HepG2 (cell line): ENCODE measurements around the gene SH2D3A. TPM values are rescaled to one million over a fixed set of nuclear protein-coding genes. Genes with fewer than 3 reads are reported as not detected.

Experiments used
- ATAD3A ChIP-seq: sonication (generic); formaldehyde crosslinking; IDR thresholded peaks from 2 replicates; pipeline ENCODE4 v1.4.0; 2020; ENCODE audit warnings: missing genetic modification reagents
- CREM ChIP-seq, 2 experiments: sonication (generic) in 1 of 2; formaldehyde crosslinking in 1 of 2; IDR thresholded peaks; 2 replicates each; pipeline versions ENCODE4 v1.4.0 to v1.6.1; 2016 to 2020; ENCODE audit warnings: antibody characterized with exemption in 1 of 2, mild to moderate bottlenecking in 1 of 2, missing genetic modification reagents in 1 of 2
- EED ChIP-seq: sonication (generic); formaldehyde crosslinking; IDR thresholded peaks from 2 replicates; pipeline ENCODE4 v1.5.0; 2020; ENCODE audit warnings: mild to moderate bottlenecking, missing genetic modification reagents
- EHMT2 ChIP-seq: fragments of 200-600 bp; sonication (generic); IDR thresholded peaks from 2 replicates; pipeline ENCODE4 v1.7.0; 2017; ENCODE audit warnings: antibody characterized with exemption, low read depth, low read length, borderline replicate concordance
- FOXP4 ChIP-seq: sonication (generic); formaldehyde crosslinking; IDR thresholded peaks from 2 replicates; pipeline ENCODE4 v1.4.0; 2020; ENCODE audit warnings: missing genetic modification reagents
- HNRNPLL ChIP-seq: fragments of 200-400 bp; formaldehyde crosslinking; IDR thresholded peaks from 2 replicates; pipeline ENCODE4 v1.6.1; 2017; ENCODE audit warnings: mild to moderate bottlenecking, low read depth, low read length; ENCODE audit not compliant: poor library complexity, severe bottlenecking
- MAF1 ChIP-seq: sonication (generic); formaldehyde crosslinking; IDR thresholded peaks from 2 replicates; pipeline ENCODE4 v1.5.0; 2020; ENCODE audit warnings: missing genetic modification reagents, borderline replicate concordance
- MEIS1 ChIP-seq: sonication (generic); formaldehyde crosslinking; IDR thresholded peaks from 2 replicates; pipeline ENCODE4 v1.9.0; 2021; ENCODE audit warnings: mild to moderate bottlenecking, missing genetic modification reagents, moderate library complexity, borderline replicate concordance
- MLLT10 ChIP-seq: sonication (generic); formaldehyde crosslinking; IDR thresholded peaks from 2 replicates; pipeline ENCODE4 v1.4.0; 2020; ENCODE audit warnings: missing genetic modification reagents
- MTERF4 ChIP-seq: sonication (generic); formaldehyde crosslinking; IDR thresholded peaks from 2 replicates; pipeline ENCODE4 v1.8.0; 2023; ENCODE audit warnings: mild to moderate bottlenecking, missing genetic modification reagents
- MTF2 ChIP-seq: sonication (generic); formaldehyde crosslinking; IDR thresholded peaks from 2 replicates; pipeline ENCODE4 v1.5.0; 2020; ENCODE audit warnings: missing genetic modification reagents, borderline replicate concordance
- POLR2G ChIP-seq: fragments of 200-400 bp; formaldehyde crosslinking; IDR thresholded peaks from 2 replicates; pipeline ENCODE4 v1.6.1; 2018; ENCODE audit warnings: mild to moderate bottlenecking, low read depth, low read length, moderate library complexity
- TBX3 ChIP-seq: fragments of 450-650 bp; IDR thresholded peaks from 2 replicates; pipeline ENCODE4 v1.6.1; 2017; ENCODE audit warnings: antibody characterized with exemption, mild to moderate bottlenecking, inconsistent platforms, borderline replicate concordance
- TRAFD1 ChIP-seq: sonication (generic); formaldehyde crosslinking; IDR thresholded peaks from 2 replicates; pipeline ENCODE4 v1.5.1; 2020; ENCODE audit warnings: missing genetic modification reagents, mild to moderate bottlenecking, borderline replicate concordance
- ZBTB1 ChIP-seq: sonication (generic); formaldehyde crosslinking; IDR thresholded peaks from 2 replicates; pipeline ENCODE4 v1.4.0; 2020; ENCODE audit warnings: missing genetic modification reagents, borderline replicate concordance
- ZNF12 ChIP-seq: sonication (generic); formaldehyde crosslinking; IDR thresholded peaks from 2 replicates; pipeline ENCODE4 v1.5.0; 2020; ENCODE audit warnings: missing genetic modification reagents
- ZNF253 ChIP-seq: sonication (generic); formaldehyde crosslinking; IDR thresholded peaks from 2 replicates; pipeline ENCODE4 v1.8.0; 2022; ENCODE audit warnings: mild to moderate bottlenecking, missing genetic modification reagents, borderline replicate concordance
- ZNF329 ChIP-seq: sonication (generic); formaldehyde crosslinking; IDR thresholded peaks from 2 replicates; pipeline ENCODE4 v1.9.0; 2021; ENCODE audit warnings: low read depth, mild to moderate bottlenecking, missing genetic modification reagents
- ZNF431 ChIP-seq: sonication (generic); formaldehyde crosslinking; IDR thresholded peaks from 2 replicates; pipeline ENCODE4 v1.9.0; 2022; ENCODE audit warnings: missing genetic modification reagents, low read depth, mild to moderate bottlenecking, borderline replicate concordance
- polyA plus RNA-seq, 8 experiments: library from polyadenylated mRNA; depleted of rRNA in 3 of 8; stranded (reverse) in 7 of 8; unstranded in 1 of 8; fragments of >200 nt; fragmentation: Illumina TruSeq in 4 of 8; extraction: Trizol in 4 of 8; gene quantifications; 2 replicates each; pipeline versions ENCODE4 v1.2.1 to v1.2.3, GENCODE V29; 2011 to 2016; ENCODE audit warnings: low read depth in 4 of 8, missing spikeins in 1 of 8, mixed read lengths in 1 of 8; ENCODE audit not compliant: insufficient read depth in 1 of 8
- total RNA-seq, 5 experiments: library from RNA; depleted of rRNA; stranded (reverse); fragments of >200 nt; fragmentation: Illumina TruSeq; extraction: Trizol; gene quantifications; 2 replicates each; pipeline ENCODE4 v1.2.3, GENCODE V29; 2016; ENCODE audit warnings: low read depth in 1 of 5
- TF ChIP-seq, protein P1 (sequence below): sonication (generic); formaldehyde crosslinking; IDR thresholded peaks from 2 replicates; pipeline ENCODE4 v1.5.0; 2020; ENCODE audit warnings: missing genetic modification reagents
- TF ChIP-seq, protein P2 (sequence below): sonication (generic); formaldehyde crosslinking; IDR thresholded peaks from 2 replicates; pipeline ENCODE4 v1.8.0; 2022; ENCODE audit warnings: low read depth, missing genetic modification reagents

The SH2D3A gene
- total and polyA plus RNA-seq, 2 of the 13 experiments (the other 11 are each of a cell fraction or from before 2014, with no cell fraction given): 1.0 to 2.2 TPM

DNA sequence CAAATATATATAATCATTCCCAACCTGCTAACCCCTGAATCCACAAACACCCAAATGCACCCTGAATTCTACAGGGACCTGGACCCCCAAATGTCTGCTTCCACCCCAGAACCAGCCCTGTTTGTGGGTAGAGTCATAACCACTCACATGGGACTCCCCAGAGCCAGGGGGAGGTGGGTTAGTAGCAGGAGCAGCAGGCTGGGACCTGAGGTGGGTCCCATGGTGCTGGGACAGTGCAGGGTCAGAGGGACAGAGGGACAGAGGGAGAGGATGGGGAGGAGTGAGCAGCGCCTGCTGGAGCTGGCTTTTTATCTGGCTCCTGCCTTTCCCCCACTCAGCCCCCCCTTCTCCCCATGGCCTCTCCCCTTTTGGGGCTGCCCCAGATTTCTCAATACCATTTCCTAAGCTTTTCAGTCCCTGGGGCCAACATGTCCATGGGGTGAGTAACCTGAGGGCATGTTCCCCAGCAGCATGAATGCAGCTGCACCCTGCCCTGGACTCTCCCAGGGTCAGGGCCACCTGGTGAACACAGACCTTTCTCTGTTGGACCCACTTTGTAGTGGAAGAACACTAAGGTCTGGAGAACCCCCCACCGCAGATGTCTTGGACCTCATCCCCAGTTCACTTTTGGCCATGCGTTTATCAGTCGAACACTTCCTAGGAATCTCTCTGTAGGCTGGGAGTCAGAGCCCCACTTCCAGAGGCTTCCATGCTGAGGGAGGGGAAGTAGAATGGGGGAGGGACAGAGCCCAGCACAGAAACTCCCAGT lies 46.7 kb downstream of the SH2D3A start, which contains the start of gene C3 (continued):
- TF ChIP-seq FOXP4 (CRISPR knock-in tag) (peak; percentile 74; the same call in 1 of the 2 replicates), ZNF253 (no peak), TRAFD1 (CRISPR knock-in tag) (no peak; the same call in 1 of the 2 replicates), ZNF12 (CRISPR knock-in tag) (no peak; the same call in 1 of the 2 replicates), ATAD3A (CRISPR knock-in tag) (no peak), ZNF329 (CRISPR knock-in tag) (no peak), EED (CRISPR knock-in tag) (0 out of 2 replicates have a peak, but pooled peaks have one; percentile 51), MLLT10 (CRISPR knock-in tag) (peak; percentile 67; the same call in 1 of the 2 replicates), POLR2G (peak; percentile 99), HNRNPLL (no peak), MTERF4 (CRISPR knock-in tag) (no peak; the same call in 1 of the 2 replicates), CREM (IDR thresholded peaks at IDR 0.05) (peak; percentile 86), CREM (CRISPR knock-in tag; IDR thresholded peaks at IDR 0.05) (no peak), EHMT2 (no peak), ZNF431 (no peak), TBX3 (no peak), MTF2 (CRISPR knock-in tag) (no peak), MAF1 (no peak; the same call in none of the 2 replicates), MEIS1 (CRISPR knock-in tag) (peak; percentile 58; the same call in 1 of the 2 replicates), ZBTB1 (no peak; the same call in 1 of the 2 replicates)
- TF ChIP-seq, protein P1, sequence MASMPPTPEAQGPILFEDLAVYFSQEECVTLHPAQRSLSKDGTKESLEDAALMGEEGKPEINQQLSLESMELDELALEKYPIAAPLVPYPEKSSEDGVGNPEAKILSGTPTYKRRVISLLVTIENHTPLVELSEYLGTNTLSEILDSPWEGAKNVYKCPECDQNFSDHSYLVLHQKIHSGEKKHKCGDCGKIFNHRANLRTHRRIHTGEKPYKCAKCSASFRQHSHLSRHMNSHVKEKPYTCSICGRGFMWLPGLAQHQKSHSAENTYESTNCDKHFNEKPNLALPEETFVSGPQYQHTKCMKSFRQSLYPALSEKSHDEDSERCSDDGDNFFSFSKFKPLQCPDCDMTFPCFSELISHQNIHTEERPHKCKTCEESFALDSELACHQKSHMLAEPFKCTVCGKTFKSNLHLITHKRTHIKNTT: no peak
- TF ChIP-seq, protein P2, sequence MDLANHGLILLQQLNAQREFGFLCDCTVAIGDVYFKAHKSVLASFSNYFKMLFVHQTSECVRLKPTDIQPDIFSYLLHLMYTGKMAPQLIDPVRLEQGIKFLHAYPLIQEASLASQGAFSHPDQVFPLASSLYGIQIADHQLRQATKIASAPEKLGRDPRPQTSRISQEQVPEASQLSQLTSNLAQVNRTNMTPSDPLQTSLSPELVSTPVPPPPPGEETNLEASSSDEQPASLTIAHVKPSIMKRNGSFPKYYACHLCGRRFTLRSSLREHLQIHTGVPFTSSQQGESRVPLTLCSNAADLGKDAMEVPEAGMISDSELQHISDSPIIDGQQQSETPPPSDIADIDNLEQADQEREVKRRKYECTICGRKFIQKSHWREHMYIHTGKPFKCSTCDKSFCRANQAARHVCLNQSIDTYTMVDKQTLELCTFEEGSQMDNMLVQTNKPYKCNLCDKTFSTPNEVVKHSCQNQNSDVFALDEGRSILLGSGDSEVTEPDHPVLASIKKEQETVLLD (CRISPR knock-in tag): no peak; the same call in 1 of the 2 replicates
